IMR-90 (cell line): ENCODE results near the gene TSEN15. TPM values are rescaled to one million over a fixed set of nuclear protein-coding genes. Genes with fewer than 3 reads are reported as not detected.

ENCODE experiments used
- ATAC-seq: fragments of 200-7000 bp; cut with Tn5 transposase; 2 replicates; pipeline ENCODE4 v1.9.1; 2020; ENCODE audit warnings: low read depth, mild to moderate bottlenecking, moderate library complexity
- BruUV-seq: library from RNA; stranded (reverse); fragments of 400-500 nt; replicated peaks from 2 replicates; lab custom pipeline; 2021; lab: Mats Ljungman, UMichigan
- CTCF ChIA-PET: fragments of 300-600 bp; formaldehyde crosslinking; extraction: SDS; loops from one replicate; lab custom pipeline; 2021; ENCODE audit warnings: antibody characterized with exemption; lab: Yijun Ruan, JAX
- POLR2A ChIA-PET: fragments of 300-600 bp; sonication (Branson Sonifier 250); formaldehyde crosslinking; loops from one replicate; lab custom pipeline; 2022; ENCODE audit warnings: antibody characterized with exemption; ENCODE audit not compliant: unreplicated experiment; lab: Charles Lee
- DNase-seq: peaks from one replicate; pipeline ENCODE4 v3.0.0; 2013
- H2AFZ ChIP-seq: replicated peaks from 2 replicates; pipeline ENCODE3; 2013; ENCODE audit warnings: low read length, mild to moderate bottlenecking; ENCODE audit not compliant: poor library complexity
- H2AK5ac ChIP-seq: 2 replicates; pipeline ENCODE4 v1.6.1; 2013; ENCODE audit warnings: low read depth, low read length, inconsistent platforms
- H2AK9ac ChIP-seq: replicated peaks from 2 replicates; pipeline ENCODE3; 2013; ENCODE audit warnings: mild to moderate bottlenecking, low read depth, low read length, moderate library complexity; ENCODE audit not compliant: poor library complexity
- H2BK120ac ChIP-seq: 2 replicates; pipeline ENCODE4 v1.6.1; 2013; ENCODE audit warnings: low read depth, low read length, inconsistent platforms
- H2BK15ac ChIP-seq: 3 replicates; pipeline ENCODE4 v1.6.1; 2013; ENCODE audit warnings: low read depth, low read length, inconsistent platforms
- H2BK20ac ChIP-seq: 2 replicates; pipeline ENCODE4 v1.6.1; 2013; ENCODE audit warnings: low read depth, mild to moderate bottlenecking, inconsistent platforms, low read length, moderate library complexity
- H2BK5ac ChIP-seq: 2 replicates; pipeline ENCODE4 v1.6.1; 2013; ENCODE audit warnings: mild to moderate bottlenecking, low read depth, low read length, inconsistent platforms; ENCODE audit not compliant: poor library complexity, severe bottlenecking
- H3K14ac ChIP-seq: replicated peaks from 2 replicates; pipeline ENCODE4 v1.6.1; 2013; ENCODE audit warnings: low read depth, low read length, inconsistent platforms
- H3K18ac ChIP-seq: 2 replicates; pipeline ENCODE4 v1.6.1; 2013; ENCODE audit warnings: low read depth, low read length, control low read depth
- H3K23ac ChIP-seq: 2 replicates; pipeline ENCODE4 v1.6.1; 2013; ENCODE audit warnings: low read depth, low read length, inconsistent platforms
- H3K27ac ChIP-seq: 2 replicates; pipeline ENCODE4 v1.5.1; 2013; ENCODE audit warnings: mild to moderate bottlenecking, control low read depth, low read length; ENCODE audit not compliant: insufficient read depth
- H3K27me3 ChIP-seq: 2 replicates; pipeline ENCODE4 v1.6.1; 2013; ENCODE audit warnings: low read length; ENCODE audit not compliant: control insufficient read depth, insufficient read depth
- H3K36me3 ChIP-seq: 2 replicates; pipeline ENCODE4 v1.6.1; 2013; ENCODE audit warnings: low read length, mixed read lengths; ENCODE audit not compliant: control insufficient read depth, insufficient read depth
- H3K4ac ChIP-seq: 2 replicates; pipeline ENCODE4 v1.6.1; 2013; ENCODE audit warnings: low read depth, low read length, inconsistent platforms
- H3K4me1 ChIP-seq: 2 replicates; pipeline ENCODE4 v1.6.1; 2013; ENCODE audit warnings: low read length, mixed read lengths; ENCODE audit not compliant: control insufficient read depth, insufficient read depth
- H3K4me2 ChIP-seq: 2 replicates; pipeline ENCODE4 v1.6.1; 2013; ENCODE audit warnings: low read depth, mild to moderate bottlenecking, control low read depth, low read length, moderate library complexity
- H3K4me3 ChIP-seq: 2 replicates; pipeline ENCODE4 v1.5.1; 2013; ENCODE audit warnings: low read depth, mild to moderate bottlenecking, control low read depth, low read length, moderate library complexity; ENCODE audit not compliant: insufficient read depth
- H3K56ac ChIP-seq: 2 replicates; pipeline ENCODE4 v1.6.1; 2013; ENCODE audit warnings: low read length, inconsistent platforms; ENCODE audit not compliant: insufficient read depth; ENCODE audit errors: extremely low read depth
- H3K79me1 ChIP-seq, 2 experiments: 2 replicates each; pipeline ENCODE4 v1.6.1; 2013; ENCODE audit warnings: low read length in 2 of 2, inconsistent platforms in 1 of 2, low read depth in 1 of 2
- H3K9ac ChIP-seq: 2 replicates; pipeline ENCODE4 v1.6.1; 2013; ENCODE audit warnings: low read depth, low read length, control low read depth
- H3K9me1 ChIP-seq: 2 replicates; pipeline ENCODE4 v1.6.1; 2013; ENCODE audit warnings: low read length, inconsistent platforms; ENCODE audit not compliant: insufficient read depth
- H3K9me3 ChIP-seq: 2 replicates; pipeline ENCODE4 v1.6.1; 2013; ENCODE audit warnings: low read length; ENCODE audit not compliant: control insufficient read depth, insufficient read depth
- H4K20me1 ChIP-seq: 2 replicates; pipeline ENCODE4 v1.6.1; 2013; ENCODE audit warnings: low read length, inconsistent platforms; ENCODE audit not compliant: insufficient read depth
- H4K5ac ChIP-seq: 2 replicates; pipeline ENCODE4 v1.6.1; 2013; ENCODE audit warnings: mild to moderate bottlenecking, low read depth, low read length, control low read depth
- H4K8ac ChIP-seq, 2 experiments: 2 replicates each; pipeline ENCODE4 v1.6.1; 2013; ENCODE audit warnings: low read depth in 2 of 2, low read length in 2 of 2, control low read depth in 1 of 2, inconsistent platforms in 1 of 2
- H4K91ac ChIP-seq: 2 replicates; pipeline ENCODE4 v1.6.1; 2013; ENCODE audit warnings: low read depth, low read length, inconsistent platforms; ENCODE audit not compliant: insufficient read depth
- BHLHE40 ChIP-seq: fragments of 150-350 bp; IDR thresholded peaks from 2 replicates; pipeline ENCODE4 v1.6.1; 2016; ENCODE audit warnings: mild to moderate bottlenecking, low read depth, low read length
- CEBPB ChIP-seq: IDR thresholded peaks from 2 replicates; pipeline ENCODE4 v1.6.1; 2012; ENCODE audit warnings: low read depth, low read length, improper control_type of control experiment
- CHD1 ChIP-seq: IDR thresholded peaks from 2 replicates; pipeline ENCODE4 v1.6.1; 2012; ENCODE audit warnings: low read depth, low read length, improper control_type of control experiment
- FOS ChIP-seq: fragments of 150-350 bp; IDR thresholded peaks from 2 replicates; pipeline ENCODE4 v1.6.1; 2016; ENCODE audit warnings: low read depth, low read length
- MAFK ChIP-seq: IDR thresholded peaks from 2 replicates; pipeline ENCODE4 v1.6.1; 2012; ENCODE audit warnings: low read depth, low read length, improper control_type of control experiment
- MAZ ChIP-seq: IDR thresholded peaks from 2 replicates; pipeline ENCODE4 v1.6.1; 2012; ENCODE audit warnings: low read depth, mild to moderate bottlenecking, low read length, improper control_type of control experiment, moderate library complexity, borderline replicate concordance
- MXI1 ChIP-seq: IDR thresholded peaks from 2 replicates; pipeline ENCODE4 v1.6.1; 2012; ENCODE audit warnings: low read depth, mild to moderate bottlenecking, low read length, moderate library complexity, borderline replicate concordance
- NFE2L2 ChIP-seq: fragments of 150-350 bp; IDR thresholded peaks from 2 replicates; pipeline ENCODE4 v1.6.1; 2016; ENCODE audit warnings: low read depth, mild to moderate bottlenecking, low read length
- RAD21 ChIP-seq: IDR thresholded peaks from 2 replicates; pipeline ENCODE4 v1.6.1; 2012; ENCODE audit warnings: low read length, improper control_type of control experiment
- RCOR1 ChIP-seq: IDR thresholded peaks from 2 replicates; pipeline ENCODE4 v1.6.1; 2012; ENCODE audit warnings: mild to moderate bottlenecking, low read length, improper control_type of control experiment; ENCODE audit not compliant: insufficient replicate concordance
- RFX5 ChIP-seq: IDR thresholded peaks from 2 replicates; pipeline ENCODE4 v1.8.0; 2012; ENCODE audit warnings: low read depth, mild to moderate bottlenecking, low read length, moderate library complexity
- WGBS, 2 experiments: methylation state at CpG; one replicate each; pipeline versions ENCODE4 v1.1.5 to v1.1.7; 2013; ENCODE audit warnings: missing lambda C conversion rate in 2 of 2; ENCODE audit not compliant: insufficient read length in 1 of 2; ENCODE audit errors: extremely low coverage in 2 of 2; 5-methylcytosine and 5-hydroxymethylcytosine counted together
- dilution Hi-C: fragments of 300-500 bp; cut with HindIII; formaldehyde crosslinking; loops from one replicate; pipeline ENCODE4 v1.14.3; 2018; ENCODE audit warnings: low sequenced_read_pairs; ENCODE audit not compliant: unreplicated experiment
- in situ Hi-C: fragments of 300-500 bp; cut with MboI; formaldehyde crosslinking; loops from 3 replicates; pipeline ENCODE4 v1.14.3; 2019; ENCODE audit warnings: low sequenced_read_pairs, inconsistent platforms, mixed read lengths
- intact Hi-C: fragments of 100-400 bp; cut with micrococcal nuclease; formaldehyde crosslinking; loops from 2 replicates; pipeline ENCODE4 v1.10.0; 2022
- polyA plus RNA-seq, 3 experiments: library from polyadenylated mRNA; depleted of rRNA; stranded (reverse); fragments of >200 nt; gene quantifications; 2 replicates each; pipeline ENCODE4 v1.2.3, GENCODE V29; 2012; ENCODE audit warnings: low replicate concordance in 1 of 3
- total RNA-seq: library from RNA; depleted of rRNA; stranded (reverse); fragments of >200 nt; gene quantifications from 2 replicates; pipeline ENCODE4 v1.2.3, GENCODE V29; 2012
- TF ChIP-seq, protein P1 (sequence below): fragments of 150-350 bp; IDR thresholded peaks from 2 replicates; pipeline ENCODE4 v1.6.1; 2016; ENCODE audit warnings: low read depth, mild to moderate bottlenecking, low read length, moderate library complexity, borderline replicate concordance
- TF ChIP-seq, protein P2 (sequence below): fragments of 150-350 bp; IDR thresholded peaks from 2 replicates; pipeline ENCODE4 v1.6.1; 2017; ENCODE audit warnings: mild to moderate bottlenecking, antibody characterized with exemption, low read length, low read depth
- TF ChIP-seq, protein P3 (sequence below): conservative IDR thresholded peaks from 2 replicates; pipeline ENCODE4 v1.5.1; 2012; ENCODE audit warnings: mild to moderate bottlenecking, low read depth, low read length, improper control_type of control experiment

The TSEN15 gene
- total and polyA plus RNA-seq, 2 of the 4 experiments (the other 2 are of a cell fraction): 32.4 to 45.0 TPM

DNA sequence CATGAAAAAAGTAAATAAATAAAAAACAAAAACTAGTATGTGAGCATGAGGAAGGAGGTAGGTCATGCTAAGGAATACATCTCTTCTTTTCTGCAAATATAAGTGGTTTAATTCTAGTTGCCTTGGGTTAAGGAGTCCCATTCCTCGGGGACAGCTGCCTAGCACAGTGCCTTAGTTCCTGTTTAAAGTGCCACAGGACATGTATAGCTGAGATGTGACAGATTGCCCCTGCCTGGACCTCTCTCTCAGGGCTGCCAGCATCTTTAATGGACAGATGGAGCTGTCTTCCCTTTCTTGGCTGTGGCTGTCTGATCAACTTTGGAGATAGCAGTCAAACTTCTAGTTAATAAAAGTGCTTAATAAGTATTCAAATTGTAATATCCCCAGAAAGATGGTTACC lies 50.0 kb downstream of the TSEN15 start:
- no CpG with 5 or more reads among the region's 1 CpG for WGBS, 2 experiments
- Histone ChIP-seq H4K20me1 (no peaks in the 10 kb centered on the region), H3K36me3 (no peaks in the 10 kb centered on the region), H2AK5ac (no peak overlapping the region), H2BK120ac (no peak overlapping the region), H3K4me3 (no peak overlapping the region), H3K79me1 (no peaks in the 10 kb centered on the region), H3K56ac (no peak overlapping the region), H3K9me1 (no peaks in the 10 kb centered on the region), H3K4ac (no peak overlapping the region), H2BK20ac (no peak overlapping the region), H4K91ac (no peak overlapping the region), H3K4me2 (no peak overlapping the region), H3K9me3 (peaks cover 1% of the 10 kb centered on the region; the same call in 1 of the 2 replicates), H3K18ac (no peak overlapping the region), H3K4me1 (no peaks in the 10 kb centered on the region), H4K8ac (no peak overlapping the region), H2BK5ac (no peak overlapping the region), H3K23ac (no peak overlapping the region), H3K14ac (no peak overlapping the region), H4K5ac (no peak overlapping the region), H3K9ac (no peak overlapping the region), H2AFZ (no peak overlapping the region), H2AK9ac (no peak overlapping the region), H2BK15ac (no peak overlapping the region), H3K27ac (no peak overlapping the region), H3K27me3 (no peaks in the 10 kb centered on the region)
- POLR2A ChIA-PET: no interaction called here
- dilution Hi-C loops (no loop called here), in situ Hi-C loops (no loop called here), intact Hi-C loops (no loop called here)
- BruUV-seq: no TSS peak
- TF ChIP-seq CHD1 (no peak), RFX5 (no peak), MAZ (no peak), MAFK (no peak), NFE2L2 (no peak), RCOR1 (no peak), RAD21 (no peak), BHLHE40 (no peak), FOS (no peak), CEBPB (no peak), MXI1 (no peak)
- TF ChIP-seq, protein P1, sequence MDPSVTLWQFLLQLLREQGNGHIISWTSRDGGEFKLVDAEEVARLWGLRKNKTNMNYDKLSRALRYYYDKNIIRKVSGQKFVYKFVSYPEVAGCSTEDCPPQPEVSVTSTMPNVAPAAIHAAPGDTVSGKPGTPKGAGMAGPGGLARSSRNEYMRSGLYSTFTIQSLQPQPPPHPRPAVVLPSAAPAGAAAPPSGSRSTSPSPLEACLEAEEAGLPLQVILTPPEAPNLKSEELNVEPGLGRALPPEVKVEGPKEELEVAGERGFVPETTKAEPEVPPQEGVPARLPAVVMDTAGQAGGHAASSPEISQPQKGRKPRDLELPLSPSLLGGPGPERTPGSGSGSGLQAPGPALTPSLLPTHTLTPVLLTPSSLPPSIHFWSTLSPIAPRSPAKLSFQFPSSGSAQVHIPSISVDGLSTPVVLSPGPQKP: no peak
- TF ChIP-seq, protein P2, sequence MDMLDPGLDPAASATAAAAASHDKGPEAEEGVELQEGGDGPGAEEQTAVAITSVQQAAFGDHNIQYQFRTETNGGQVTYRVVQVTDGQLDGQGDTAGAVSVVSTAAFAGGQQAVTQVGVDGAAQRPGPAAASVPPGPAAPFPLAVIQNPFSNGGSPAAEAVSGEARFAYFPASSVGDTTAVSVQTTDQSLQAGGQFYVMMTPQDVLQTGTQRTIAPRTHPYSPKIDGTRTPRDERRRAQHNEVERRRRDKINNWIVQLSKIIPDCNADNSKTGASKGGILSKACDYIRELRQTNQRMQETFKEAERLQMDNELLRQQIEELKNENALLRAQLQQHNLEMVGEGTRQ: no peak
- TF ChIP-seq, protein P3, sequence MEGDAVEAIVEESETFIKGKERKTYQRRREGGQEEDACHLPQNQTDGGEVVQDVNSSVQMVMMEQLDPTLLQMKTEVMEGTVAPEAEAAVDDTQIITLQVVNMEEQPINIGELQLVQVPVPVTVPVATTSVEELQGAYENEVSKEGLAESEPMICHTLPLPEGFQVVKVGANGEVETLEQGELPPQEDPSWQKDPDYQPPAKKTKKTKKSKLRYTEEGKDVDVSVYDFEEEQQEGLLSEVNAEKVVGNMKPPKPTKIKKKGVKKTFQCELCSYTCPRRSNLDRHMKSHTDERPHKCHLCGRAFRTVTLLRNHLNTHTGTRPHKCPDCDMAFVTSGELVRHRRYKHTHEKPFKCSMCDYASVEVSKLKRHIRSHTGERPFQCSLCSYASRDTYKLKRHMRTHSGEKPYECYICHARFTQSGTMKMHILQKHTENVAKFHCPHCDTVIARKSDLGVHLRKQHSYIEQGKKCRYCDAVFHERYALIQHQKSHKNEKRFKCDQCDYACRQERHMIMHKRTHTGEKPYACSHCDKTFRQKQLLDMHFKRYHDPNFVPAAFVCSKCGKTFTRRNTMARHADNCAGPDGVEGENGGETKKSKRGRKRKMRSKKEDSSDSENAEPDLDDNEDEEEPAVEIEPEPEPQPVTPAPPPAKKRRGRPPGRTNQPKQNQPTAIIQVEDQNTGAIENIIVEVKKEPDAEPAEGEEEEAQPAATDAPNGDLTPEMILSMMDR: no peak
- CTCF ChIA-PET: no interaction called here
- no peak for ATAC-seq
- no peak for DNase-seq
